ENCODE measurements around the gene OLFML2A.

The OLFML2A gene

DNA sequence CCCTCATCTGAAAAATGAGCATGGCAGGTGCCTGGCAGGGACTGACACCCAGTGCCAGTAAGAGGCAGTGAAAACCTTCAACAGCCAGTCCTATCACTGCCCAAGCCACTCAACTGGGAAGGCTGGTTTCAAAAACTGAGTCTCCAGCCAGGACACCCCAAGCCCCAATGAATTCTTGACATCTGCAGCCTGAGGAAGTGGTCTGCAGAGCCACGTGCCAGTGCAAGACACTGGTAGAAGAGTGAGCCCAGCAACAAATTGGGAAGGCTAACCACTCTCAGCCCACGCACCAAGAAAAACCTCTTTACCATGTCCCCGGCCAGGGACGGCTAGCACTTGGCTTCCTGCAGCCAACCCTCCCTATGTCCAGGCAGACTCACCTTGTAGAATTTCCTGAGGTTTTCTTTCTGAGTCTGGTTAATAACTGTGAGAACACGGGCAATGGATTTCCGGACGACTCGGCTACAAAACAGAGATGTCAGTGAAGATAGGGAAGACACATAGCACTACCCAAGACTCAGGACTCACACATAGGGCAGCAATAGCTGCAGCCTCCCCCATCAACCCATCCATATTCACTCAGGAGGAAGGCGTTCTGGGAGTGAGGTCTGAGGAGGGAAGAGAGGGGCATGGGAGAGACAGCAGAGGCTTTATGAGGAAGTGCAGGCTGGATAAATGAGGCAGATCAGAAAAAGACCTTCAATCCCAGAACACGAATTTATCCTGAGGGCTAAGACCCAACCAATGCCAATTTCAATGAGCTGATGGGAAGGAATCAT lies 83.1 kb downstream of the OLFML2A start:
- Histone ChIP-seq H3K9ac (ENCODE audit: low read length) (peak overlapping the region; percentile 95), H3K4me1 (ENCODE audit: low read length) (peaks cover 31% of the 10 kb centered on the region)

DNA sequence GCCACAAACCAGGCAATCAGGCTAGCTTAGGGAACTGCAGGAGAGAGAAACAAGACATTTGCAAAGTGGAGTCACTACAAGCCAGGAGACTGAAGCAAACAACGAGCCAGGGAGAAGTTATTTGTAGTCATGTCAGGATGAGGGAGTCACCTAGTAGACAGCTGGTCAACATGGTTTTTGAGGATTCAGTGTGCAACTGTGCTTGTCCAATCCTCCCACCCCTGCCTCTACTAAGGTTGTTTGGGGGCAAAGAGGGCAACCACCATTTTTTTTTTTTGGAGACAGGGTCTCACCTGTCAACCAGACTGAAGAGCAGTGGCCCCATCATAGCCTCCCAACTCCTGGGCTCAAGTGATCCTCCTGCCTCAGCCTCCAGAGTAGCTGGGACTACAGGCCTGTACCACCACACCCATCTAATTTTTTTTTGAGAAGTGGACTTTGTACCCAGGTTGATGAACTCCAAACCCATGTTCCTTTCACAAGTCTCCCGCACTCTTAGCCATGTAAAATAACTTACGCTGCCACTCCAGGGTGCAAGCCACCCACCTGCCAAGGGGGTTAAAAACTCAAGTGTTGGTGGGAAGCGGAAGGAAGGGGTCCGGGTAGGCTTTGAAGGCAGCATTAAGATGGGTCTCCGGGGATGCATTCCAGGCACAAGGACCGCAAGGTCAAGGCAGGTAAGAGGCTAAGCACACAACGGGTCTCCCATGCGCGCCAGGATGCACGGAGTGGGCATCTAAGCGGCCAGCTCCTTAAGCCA lies 83.8 kb downstream of the OLFML2A start:
- Histone ChIP-seq H4K20me1 (ENCODE audit: insufficient read depth, low read length) (peaks cover 54% of the 10 kb centered on the region), H3K9me3 (ENCODE audit: insufficient read depth, low read length) (no peaks in the 10 kb centered on the region), H3K4me2 (ENCODE audit: low read length) (peak overlapping the region; percentile 85), H3K4me3 (ENCODE audit: low read length) (peak overlapping the region; percentile 95), H2AFZ (ENCODE audit: low read depth, low read length) (no peak overlapping the region), H3K27me3 (ENCODE audit: low read depth, low read length) (no peaks in the 10 kb centered on the region), H3K4me1 (ENCODE audit: low read length) (peaks cover 31% of the 10 kb centered on the region), H3K27ac (ENCODE audit: low read length) (peak overlapping the region; percentile 71), H3K79me2 (ENCODE audit: low read length) (peaks cover 37% of the 10 kb centered on the region), H3K36me3 (replicated peaks; ENCODE audit: low read depth, low read length) (peaks cover 52% of the 10 kb centered on the region), H3K9ac (ENCODE audit: low read length) (peak overlapping the region; percentile 95)
- TF ChIP-seq EZH2phosphoT487 (IDR thresholded peaks at IDR 0.05; ENCODE audit: low read depth) = no peak
- TF ChIP-seq, protein P1, sequence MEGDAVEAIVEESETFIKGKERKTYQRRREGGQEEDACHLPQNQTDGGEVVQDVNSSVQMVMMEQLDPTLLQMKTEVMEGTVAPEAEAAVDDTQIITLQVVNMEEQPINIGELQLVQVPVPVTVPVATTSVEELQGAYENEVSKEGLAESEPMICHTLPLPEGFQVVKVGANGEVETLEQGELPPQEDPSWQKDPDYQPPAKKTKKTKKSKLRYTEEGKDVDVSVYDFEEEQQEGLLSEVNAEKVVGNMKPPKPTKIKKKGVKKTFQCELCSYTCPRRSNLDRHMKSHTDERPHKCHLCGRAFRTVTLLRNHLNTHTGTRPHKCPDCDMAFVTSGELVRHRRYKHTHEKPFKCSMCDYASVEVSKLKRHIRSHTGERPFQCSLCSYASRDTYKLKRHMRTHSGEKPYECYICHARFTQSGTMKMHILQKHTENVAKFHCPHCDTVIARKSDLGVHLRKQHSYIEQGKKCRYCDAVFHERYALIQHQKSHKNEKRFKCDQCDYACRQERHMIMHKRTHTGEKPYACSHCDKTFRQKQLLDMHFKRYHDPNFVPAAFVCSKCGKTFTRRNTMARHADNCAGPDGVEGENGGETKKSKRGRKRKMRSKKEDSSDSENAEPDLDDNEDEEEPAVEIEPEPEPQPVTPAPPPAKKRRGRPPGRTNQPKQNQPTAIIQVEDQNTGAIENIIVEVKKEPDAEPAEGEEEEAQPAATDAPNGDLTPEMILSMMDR (IDR thresholded peaks at IDR 0.05; ENCODE audit: low read depth, low read length) = no peak

More for the DNA sequence above, 83.1 kb downstream of the OLFML2A start:
- Histone ChIP-seq H3K4me3 (ENCODE audit: low read length) (peak overlapping the region; percentile 95), H3K27me3 (ENCODE audit: low read depth, low read length) (no peaks in the 10 kb centered on the region), H4K20me1 (ENCODE audit: insufficient read depth, low read length) (peaks cover 61% of the 10 kb centered on the region), H3K9me3 (ENCODE audit: insufficient read depth, low read length) (no peaks in the 10 kb centered on the region), H3K4me2 (ENCODE audit: low read length) (peak overlapping the region; percentile 85), H3K79me2 (ENCODE audit: low read length) (peaks cover 37% of the 10 kb centered on the region), H2AFZ (ENCODE audit: low read depth, low read length) (no peak overlapping the region), H3K36me3 (replicated peaks; ENCODE audit: low read depth, low read length) (peaks cover 52% of the 10 kb centered on the region), H3K27ac (ENCODE audit: low read length) (peak overlapping the region; percentile 71)
- no peak for TF ChIP-seq EZH2phosphoT487 (IDR thresholded peaks at IDR 0.05; ENCODE audit: low read depth)
- TF ChIP-seq, protein P1 (IDR thresholded peaks at IDR 0.05; ENCODE audit: low read depth, low read length) = no peak

DNA sequence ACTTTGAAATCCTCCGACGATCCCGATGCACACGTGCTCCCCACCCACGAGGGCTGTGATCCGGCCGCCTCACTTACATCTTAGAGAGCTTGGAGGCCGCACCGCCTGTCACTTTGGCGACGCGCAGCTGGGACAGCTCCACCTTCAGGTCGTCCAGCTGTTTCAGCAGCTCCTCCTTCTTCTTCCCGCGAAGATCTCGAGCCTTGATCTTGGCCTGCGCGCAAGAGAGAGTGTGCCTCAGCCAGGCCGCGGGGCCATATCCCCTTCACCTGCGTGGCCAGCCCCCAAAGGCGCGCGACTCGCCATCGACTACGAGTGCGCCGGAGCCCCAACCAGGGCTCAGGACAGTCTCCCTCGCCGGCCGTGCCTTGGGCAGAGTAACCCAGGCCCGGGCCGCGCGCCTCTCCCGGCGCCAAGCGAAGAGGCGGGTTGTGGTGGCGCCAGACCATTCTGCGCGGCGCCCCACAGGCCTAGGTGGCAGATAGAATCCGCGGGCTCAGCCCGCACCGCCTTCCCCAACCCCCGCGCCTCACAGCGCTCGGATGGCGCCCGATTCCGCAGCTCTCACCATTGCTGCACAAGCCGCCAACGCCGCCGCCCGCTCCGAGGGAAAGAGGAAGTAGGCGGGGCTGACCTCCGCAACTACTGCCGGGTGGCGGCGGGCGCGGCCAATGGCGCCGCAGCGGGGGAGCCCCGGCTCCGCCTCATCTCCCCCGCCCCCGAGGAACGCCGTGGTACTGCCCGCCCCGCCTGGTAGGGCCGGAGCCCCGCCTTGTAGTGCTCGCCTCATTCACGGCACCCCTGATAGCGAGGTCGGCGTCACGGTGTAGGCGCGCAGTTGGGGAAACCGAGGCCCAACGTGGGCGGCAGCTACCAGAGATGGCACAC lies 84.7 kb downstream of the OLFML2A start, which contains the start of the genes ARPC5L and RPL35:
Gene ARPC5L (plus strand): TSS at position 789 of the 888 bp plus-strand sequence. CDS start 7,161 bp downstream, outside the sequence.
Gene RPL35 (minus strand): TSS at position 616 of the 888 bp plus-strand sequence. CDS start 45 bp downstream, at position 571.
- TF ChIP-seq EZH2phosphoT487 (IDR thresholded peaks at IDR 0.05; ENCODE audit: low read depth) = no peak
- TF ChIP-seq, protein P1 (IDR thresholded peaks at IDR 0.05; ENCODE audit: low read depth, low read length) = peak; percentile 19; the same call in 1 of the 2 replicates
- Histone ChIP-seq H3K27ac (ENCODE audit: low read length) (peak within 1 kb of the TSS; percentile 71), H3K36me3 (replicated peaks; ENCODE audit: low read depth, low read length) (peaks cover 46% of the 10 kb centered on the region), H4K20me1 (ENCODE audit: insufficient read depth, low read length) (peaks cover 47% of the 10 kb centered on the region), H3K9me3 (ENCODE audit: insufficient read depth, low read length) (no peaks in the 10 kb centered on the region), H3K27me3 (ENCODE audit: low read depth, low read length) (no peaks in the 10 kb centered on the region), H3K4me1 (ENCODE audit: low read length) (peaks cover 31% of the 10 kb centered on the region), H2AFZ (ENCODE audit: low read depth, low read length) (peak within 1 kb of the TSS; percentile 96), H3K79me2 (ENCODE audit: low read length) (peaks cover 37% of the 10 kb centered on the region), H3K4me3 (ENCODE audit: low read length) (peak within 1 kb of the TSS; percentile 95), H3K4me2 (ENCODE audit: low read length) (peak within 1 kb of the TSS; percentile 85), H3K9ac (ENCODE audit: low read length) (peak within 1 kb of the TSS; percentile 95)
